BJ (cell line): ENCODE data around the gene ALDH1A2. TPM values are rescaled to one million over a fixed set of nuclear protein-coding genes. Genes with fewer than 3 reads are reported as not detected.

ENCODE experiments used
- CTCF ChIA-PET: fragments of 350-600 bp; formaldehyde crosslinking; extraction: SDS; loops from one replicate; lab custom pipeline; 2021; ENCODE audit warnings: antibody characterized with exemption, inconsistent platforms; lab: Yijun Ruan, JAX
- POLR2A ChIA-PET: fragments of 300-600 bp; sonication (Branson Sonifier 250); formaldehyde crosslinking; extraction: SDS; loops from one replicate; lab custom pipeline; 2021; ENCODE audit warnings: antibody characterized with exemption; lab: Charles Lee
- DNase-seq: peaks from one replicate; pipeline ENCODE4 v3.0.0-alpha.2; 2011; ENCODE audit warnings: low read depth
- H3K27me3 ChIP-seq: 2 replicates; pipeline ENCODE4 v1.6.0; 2011; ENCODE audit warnings: low read length; ENCODE audit not compliant: control insufficient read depth, insufficient read depth
- H3K36me3 ChIP-seq: 2 replicates; pipeline ENCODE4 v1.5.1; 2011; ENCODE audit warnings: low read length; ENCODE audit not compliant: control insufficient read depth, insufficient read depth
- H3K4me3 ChIP-seq: 2 replicates; pipeline ENCODE4 v1.5.1; 2011; ENCODE audit warnings: low read depth, mild to moderate bottlenecking, control low read depth, low read length
- CTCF ChIP-seq: IDR thresholded peaks from 2 replicates; pipeline ENCODE4 v1.5.1; 2011; ENCODE audit warnings: low read depth, mild to moderate bottlenecking, control low read depth, inconsistent platforms, low read length, moderate library complexity; ENCODE audit not compliant: insufficient read depth
- polyA plus RNA-seq: library from polyadenylated mRNA; depleted of rRNA; stranded (reverse); fragments of >200 nt; gene quantifications from 2 replicates; pipeline ENCODE4 v1.2.3, GENCODE V29; 2011

The ALDH1A2 gene
- polyA plus RNA-seq, 1 experiment, result 0.50 TPM

- no peak for DNase-seq
- ChIA-PET CTCF (interaction anchor here (0.6 kb wide), 1 partner anchor 778 kb away, joined by 3 read pairs; no protein-coding TSS in a partner anchor), POLR2A (no interaction called here)
- Histone ChIP-seq H3K27me3 (peaks cover 3% of the 10 kb centered on the region), H3K36me3 (no peaks in the 10 kb centered on the region), H3K4me3 (no peak overlapping the region)
- TF ChIP-seq CTCF, result no peak
Measured at GRCh38 chr15:57951328-57951932, 114.1 kb downstream of the ALDH1A2 start.

- ChIA-PET CTCF (no interaction called here), POLR2A (no interaction called here)
- Histone ChIP-seq H3K36me3 (no peaks in the 10 kb centered on the region), H3K4me3 (no peak overlapping the region), H3K27me3 (peaks cover 3% of the 10 kb centered on the region)
- TF ChIP-seq CTCF, result no peak
- DNase-seq, result no peak
Measured at GRCh38 chr15:57950381-57950946, 115.0 kb downstream of the ALDH1A2 start.

GRCh38 chr15:57949374-57949943 lies 116.1 kb downstream of the ALDH1A2 start:
- Histone ChIP-seq H3K4me3 (no peak overlapping the region), H3K27me3 (peaks cover 3% of the 10 kb centered on the region), H3K36me3 (no peaks in the 10 kb centered on the region)
- no peak for DNase-seq
- ChIA-PET POLR2A (no interaction called here), CTCF (interaction anchor here (2.1 kb wide), 1 partner anchor 10 kb away, joined by 8 read pairs; no protein-coding TSS in a partner anchor)
- no peak for TF ChIP-seq CTCF

GRCh38 chr15:57948351-57949289 lies 116.9 kb downstream of the ALDH1A2 start:
- ChIA-PET CTCF (interaction anchor here (0.6 to 2.1 kb wide), 7 partner anchors 9 to 887 kb away, joined by 3 to 8 read pairs (median 3); no protein-coding TSS in a partner anchor), POLR2A (no interaction called here)
- Histone ChIP-seq H3K27me3 (peaks cover 3% of the 10 kb centered on the region), H3K4me3 (no peak overlapping the region), H3K36me3 (no peaks in the 10 kb centered on the region)
- no peak for DNase-seq
- no peak for TF ChIP-seq CTCF
